Activated CD4-positive, alpha-beta T cell treated with anti-CD3 and anti-CD28 coated beads, Interleukin-2, amount 50 U/mL, for 4 hours (primary cell): ENCODE data around the gene SERP2.

Experiments used
- DNase-seq, 2 experiments: peaks; one replicate each; pipeline ENCODE4 v3.0.0-alpha.2; 2020

The SERP2 gene

GRCh38 chr13:44436589-44437337, 63.1 kb downstream of the SERP2 start:
- DNase-seq: no peak

- DNase-seq: no peak
Observed at GRCh38 chr13:44437356-44438233, 64.0 kb downstream of the SERP2 start.

GRCh38 chr13:44438234-44438579, 64.6 kb downstream of the SERP2 start:
- DNase-seq: no peak

- no peak for DNase-seq
Observed at GRCh38 chr13:44439452-44440024, 65.9 kb downstream of the SERP2 start.

GRCh38 chr13:44440046-44440608, 66.5 kb downstream of the SERP2 start:
- DNase-seq: no peak
